A673 (cell line): ENCODE measurements around the gene KLF4. TPM values are rescaled to one million over a fixed set of nuclear protein-coding genes. Genes with fewer than 3 reads are reported as not detected.

ENCODE experiments used
- BruUV-seq: library from RNA; stranded (reverse); fragments of 400-500 nt; replicated peaks from 2 replicates; lab custom pipeline; 2021; lab: Mats Ljungman, UMichigan
- CTCF ChIA-PET: fragments of 300-600 bp; sonication (Branson Sonifier 250); formaldehyde crosslinking; loops from one replicate; lab custom pipeline; 2022; ENCODE audit warnings: antibody characterized with exemption; lab: Charles Lee
- POLR2A ChIA-PET: fragments of 300-600 bp; sonication (Branson Sonifier 250); formaldehyde crosslinking; loops from one replicate; lab custom pipeline; 2022; ENCODE audit warnings: antibody characterized with exemption; ENCODE audit not compliant: low non-redundant PET; lab: Charles Lee
- DNase-seq: peaks from one replicate; pipeline ENCODE4 v3.0.0-alpha.2; 2015; ENCODE audit warnings: low spot score
- H3K27ac ChIP-seq: fragments of 200-600 bp; sonication (generic); 2 replicates; pipeline ENCODE4 v1.5.1; 2016; ENCODE audit warnings: mixed run types, low read depth, mild to moderate bottlenecking, mixed read lengths, antibody characterized with exemption, low read length; ENCODE audit not compliant: poor library complexity, severe bottlenecking
- H3K27me3 ChIP-seq: fragments of 200-600 bp; sonication (generic); replicated peaks from 2 replicates; pipeline ENCODE4 v1.6.1; 2017; ENCODE audit warnings: mixed run types, low read depth, mild to moderate bottlenecking, mixed read lengths, antibody characterized with exemption, low read length; ENCODE audit not compliant: insufficient read depth, poor library complexity
- H3K36me3 ChIP-seq: fragments of 200-600 bp; sonication (generic); 2 replicates; pipeline ENCODE4 v1.6.1; 2016; ENCODE audit warnings: mixed run types, mild to moderate bottlenecking, mixed read lengths, antibody characterized with exemption, low read length; ENCODE audit not compliant: insufficient read depth, poor library complexity, severe bottlenecking
- H3K4me1 ChIP-seq: fragments of 200-600 bp; sonication (generic); 2 replicates; pipeline ENCODE4 v1.6.1; 2017; ENCODE audit warnings: mixed run types, mild to moderate bottlenecking, mixed read lengths, antibody characterized with exemption, low read length; ENCODE audit not compliant: insufficient read depth, poor library complexity, severe bottlenecking
- H3K4me3 ChIP-seq: fragments of 200-600 bp; sonication (generic); 2 replicates; pipeline ENCODE4 v1.5.1; 2016; ENCODE audit warnings: low read depth, mixed run types, mild to moderate bottlenecking, mixed read lengths, low read length; ENCODE audit not compliant: poor library complexity, severe bottlenecking
- H3K9me3 ChIP-seq: fragments of 200-600 bp; sonication (generic); 2 replicates; pipeline ENCODE4 v1.6.1; 2016; ENCODE audit warnings: mixed run types, low read depth, mild to moderate bottlenecking, mixed read lengths, antibody characterized with exemption, low read length; ENCODE audit not compliant: poor library complexity, severe bottlenecking
- CTCF ChIP-seq: fragments of 300-800, 200-600 bp; sonication (generic); conservative IDR thresholded peaks from 2 replicates; pipeline ENCODE4 v1.5.1; 2017; ENCODE audit warnings: low read depth, mild to moderate bottlenecking, antibody characterized with exemption, low read length, moderate library complexity, mixed read lengths
- EZH2 ChIP-seq: fragments of 200-600 bp; sonication (generic); IDR thresholded peaks from 2 replicates; pipeline ENCODE4 v1.6.1; 2017; ENCODE audit warnings: borderline replicate concordance, low read depth, mild to moderate bottlenecking, mixed read lengths, antibody characterized with exemption, low read length; ENCODE audit not compliant: poor library complexity, severe bottlenecking
- intact Hi-C: fragments of 100-400 bp; cut with micrococcal nuclease; formaldehyde crosslinking; loops from one replicate; pipeline ENCODE4 v1.10.0; 2022; ENCODE audit not compliant: unreplicated experiment
- total RNA-seq: library from RNA; stranded (reverse); gene quantifications from 2 replicates; pipeline ENCODE4 v1.2.3, GENCODE V29; 2021

Gene KLF4
- total RNA-seq, 1 experiment from 2014 or later = 0.49 TPM

- H3K4me3 ChIP-seq = no peak overlapping the region
- H3K27ac ChIP-seq = no peak overlapping the region
- no TSS peak for BruUV-seq
- POLR2A ChIA-PET = no interaction called here
- TF ChIP-seq EZH2 (no peak), CTCF (no peak)
- intact Hi-C loops = no loop called here
- H3K9me3 ChIP-seq = no peaks in the 10 kb centered on the region
- H3K36me3 ChIP-seq = no peaks in the 10 kb centered on the region
- no peaks in the 10 kb centered on the region for H3K4me1 ChIP-seq
- CTCF ChIA-PET = no interaction called here
- no peak for DNase-seq
- no peaks in the 10 kb centered on the region for H3K27me3 ChIP-seq
These were observed 41.7 kb downstream of the KLF4 start for GRCh38 chr9:107447834-107448233.

GRCh38 chr9:107447081-107447480 lies 42.5 kb downstream of the KLF4 start:
- H3K27me3 ChIP-seq = no peaks in the 10 kb centered on the region
- H3K4me3 ChIP-seq = no peak overlapping the region
- ChIA-PET POLR2A (interaction anchor here (0.7 kb wide), 1 partner anchor 11 kb away, joined by 3 read pairs; no protein-coding TSS in a partner anchor), CTCF (no interaction called here)
- H3K27ac ChIP-seq = no peak overlapping the region
- no peaks in the 10 kb centered on the region for H3K4me1 ChIP-seq
- no peak for TF ChIP-seq CTCF
- TF ChIP-seq EZH2 = no peak
- no TSS peak for BruUV-seq
- H3K36me3 ChIP-seq = no peaks in the 10 kb centered on the region
- intact Hi-C loops = no loop called here
- H3K9me3 ChIP-seq = no peaks in the 10 kb centered on the region
- DNase-seq = no peak

- BruUV-seq = no TSS peak
- ChIA-PET POLR2A (interaction anchor here (0.7 kb wide), 1 partner anchor 10 kb away, joined by 3 read pairs; no protein-coding TSS in a partner anchor), CTCF (interaction anchor here (0.7 kb wide), 1 partner anchor 1201 kb away, joined by 9 read pairs; no protein-coding TSS in a partner anchor)
- H3K9me3 ChIP-seq = no peaks in the 10 kb centered on the region
- intact Hi-C loops = no loop called here
- H3K4me1 ChIP-seq = no peaks in the 10 kb centered on the region
- H3K4me3 ChIP-seq = no peak overlapping the region
- no peaks in the 10 kb centered on the region for H3K36me3 ChIP-seq
- TF ChIP-seq CTCF (no peak), EZH2 (no peak)
- DNase-seq = no peak
- no peak overlapping the region for H3K27ac ChIP-seq
- H3K27me3 ChIP-seq = no peaks in the 10 kb centered on the region
These were observed 43.1 kb downstream of the KLF4 start for GRCh38 chr9:107446491-107446890.
